Measurements from ENCODE around the gene PRR5L.
A peak's percentile ranks its signal among the peaks of the same experiment; 100 is the strongest.

Gene PRR5L

GRCh38 chr11:36361472-36361871, 65.4 kb downstream of the PRR5L start:
- no peak for DNase-seq

- DNase-seq: no peak
Measured at GRCh38 chr11:36361901-36362391, 65.9 kb downstream of the PRR5L start.

GRCh38 chr11:36362902-36363301, 66.8 kb downstream of the PRR5L start:
- no peak for DNase-seq

- no peak for DNase-seq
Measured at GRCh38 chr11:36363361-36364268, 67.5 kb downstream of the PRR5L start.

- DNase-seq: no peak
Measured at GRCh38 chr11:36364551-36365325, 68.7 kb downstream of the PRR5L start.

DNA sequence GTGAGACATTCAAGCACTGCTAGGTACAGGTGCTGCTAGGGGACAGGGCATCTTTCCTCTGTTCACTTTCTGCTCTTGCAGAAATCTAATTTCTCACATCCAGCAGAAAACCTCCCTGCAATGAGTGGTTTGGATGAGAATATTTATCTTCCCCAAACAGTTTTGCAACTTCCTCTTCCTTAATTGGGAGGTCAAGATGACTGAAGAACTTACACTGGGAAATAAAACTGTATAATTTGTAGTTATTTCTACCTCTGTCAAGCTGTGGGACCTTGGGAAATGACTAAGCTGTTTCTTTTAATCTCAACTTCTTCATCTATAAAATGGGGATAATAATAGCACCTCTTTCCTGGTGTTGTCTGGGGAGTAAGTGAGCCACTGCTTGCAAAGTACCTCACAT, 69.8 kb downstream of the PRR5L start:
- DNase-seq: no peak

DNA sequence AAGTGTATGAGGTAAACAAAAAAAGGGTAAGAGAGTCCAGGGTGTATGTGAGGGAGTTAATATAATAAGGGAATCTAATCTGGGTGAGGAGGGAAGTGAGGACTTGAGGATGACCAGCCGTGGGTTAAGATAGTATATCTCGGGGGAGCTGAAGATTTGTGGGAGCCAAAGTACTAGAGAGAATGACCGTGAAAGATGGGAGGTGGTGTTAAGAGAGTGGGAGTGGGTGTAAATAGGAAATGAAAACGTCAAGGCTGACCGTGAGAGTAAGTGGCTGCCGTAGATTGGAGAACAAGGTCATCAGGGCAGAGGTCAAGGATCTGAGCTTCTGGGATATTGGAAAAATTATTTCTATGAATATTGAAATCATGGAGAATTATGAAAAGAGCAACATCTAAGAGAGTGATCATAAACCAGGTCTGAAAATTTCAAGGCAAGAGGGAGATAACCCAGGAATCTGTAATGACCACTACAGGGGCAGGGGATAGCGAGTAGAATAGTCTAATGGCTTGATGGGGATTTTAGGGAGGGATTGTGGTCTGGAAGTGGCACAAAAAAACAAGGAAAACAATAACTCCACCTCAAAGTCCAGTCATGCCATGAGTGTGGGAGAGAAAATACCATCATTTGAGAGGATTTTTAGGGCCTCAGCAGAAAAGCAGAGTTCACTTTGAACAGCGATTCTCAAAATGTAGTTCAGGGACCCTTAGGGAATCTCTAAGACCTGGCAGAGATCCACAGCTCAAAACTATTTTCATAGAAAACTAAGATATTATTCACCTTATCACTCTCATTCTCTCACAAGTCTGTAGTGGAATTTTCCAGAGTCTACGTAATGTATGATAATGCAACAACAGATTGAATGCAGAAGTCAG, 72.0 kb downstream of the PRR5L start:
- no peak for DNase-seq

GRCh38 chr11:36371181-36371580, 75.1 kb downstream of the PRR5L start:
- DNase-seq: no peak

GRCh38 chr11:36371590-36371989, 75.5 kb downstream of the PRR5L start:
- no peak for DNase-seq

DNA sequence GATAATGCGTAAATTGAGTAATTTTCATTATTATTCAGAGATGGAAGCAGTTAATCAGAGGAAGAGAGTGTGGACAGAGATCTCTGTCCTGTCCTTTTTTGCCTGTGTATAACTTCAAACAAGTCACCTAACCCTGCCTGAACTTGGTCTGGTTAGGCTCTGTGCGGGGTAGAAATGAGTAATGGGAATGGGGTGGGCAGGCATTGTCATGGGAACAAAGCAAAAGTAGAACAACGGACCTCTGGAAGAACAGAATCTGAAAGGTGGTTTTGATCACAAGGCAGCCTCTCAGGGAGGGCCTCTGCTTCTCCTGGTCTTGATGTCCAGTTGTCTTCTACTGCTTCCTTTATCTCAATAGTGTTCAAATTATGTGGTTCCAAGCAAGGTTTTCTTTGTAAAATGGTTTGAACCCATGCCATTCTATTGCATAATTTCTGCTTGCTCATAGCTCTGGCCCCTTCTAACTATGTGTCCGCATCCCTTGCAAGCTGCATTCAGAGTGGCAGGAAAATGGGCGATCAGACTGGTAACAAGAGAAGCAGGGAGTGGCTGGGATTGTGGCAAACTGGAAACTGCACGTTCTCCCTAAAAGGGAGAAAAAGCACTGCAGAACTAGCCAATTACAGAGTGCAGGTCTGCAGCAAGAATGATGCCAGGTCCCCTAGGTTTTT, 76.1 kb downstream of the PRR5L start:
- no peak for DNase-seq

DNA sequence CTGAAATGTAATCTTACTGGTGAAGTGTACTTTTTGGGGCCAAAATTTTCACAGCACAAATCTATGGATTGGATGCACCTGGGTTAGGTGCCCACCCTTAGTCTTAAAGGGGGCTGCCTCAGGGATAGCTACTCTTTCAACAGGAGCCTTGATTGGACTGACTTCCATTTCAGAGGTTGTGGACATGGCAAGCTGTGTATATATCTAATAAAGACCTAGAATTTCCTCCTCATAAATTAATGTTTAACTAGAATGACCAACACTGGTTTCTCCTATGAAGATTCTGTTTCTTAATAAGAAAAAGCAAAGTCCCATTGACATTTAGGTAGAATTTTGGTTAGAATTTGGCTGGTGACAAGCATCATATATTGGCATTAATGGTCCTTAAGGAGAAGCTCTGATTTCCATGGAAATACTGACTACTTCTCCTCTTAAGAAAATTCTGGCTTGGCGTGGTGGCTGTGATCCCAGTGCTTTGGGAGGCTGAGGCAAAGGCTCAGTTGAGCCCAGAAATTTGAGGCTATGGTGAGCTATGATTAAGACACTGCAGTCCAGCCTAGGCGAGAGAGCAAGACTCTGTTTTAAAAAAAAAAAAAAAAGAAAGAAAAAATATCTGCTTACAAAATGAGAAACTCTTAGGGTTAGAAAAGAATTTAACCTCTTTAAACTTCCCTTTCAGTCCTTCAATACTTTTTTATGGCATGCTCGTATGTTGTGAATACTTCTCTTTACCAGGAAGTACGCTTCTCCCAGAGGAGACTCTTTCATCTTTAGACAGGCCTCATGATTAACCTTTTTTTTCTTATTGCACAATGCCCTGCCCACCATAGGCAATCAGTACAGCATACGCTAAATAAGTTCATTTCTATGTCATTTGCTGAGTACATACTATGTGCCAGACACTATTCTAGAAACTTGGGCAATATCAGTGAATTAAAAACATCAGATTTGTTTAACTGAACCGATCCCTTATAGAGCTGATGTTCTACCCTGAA, 77.2 kb downstream of the PRR5L start:
- no peak for DNase-seq

DNA sequence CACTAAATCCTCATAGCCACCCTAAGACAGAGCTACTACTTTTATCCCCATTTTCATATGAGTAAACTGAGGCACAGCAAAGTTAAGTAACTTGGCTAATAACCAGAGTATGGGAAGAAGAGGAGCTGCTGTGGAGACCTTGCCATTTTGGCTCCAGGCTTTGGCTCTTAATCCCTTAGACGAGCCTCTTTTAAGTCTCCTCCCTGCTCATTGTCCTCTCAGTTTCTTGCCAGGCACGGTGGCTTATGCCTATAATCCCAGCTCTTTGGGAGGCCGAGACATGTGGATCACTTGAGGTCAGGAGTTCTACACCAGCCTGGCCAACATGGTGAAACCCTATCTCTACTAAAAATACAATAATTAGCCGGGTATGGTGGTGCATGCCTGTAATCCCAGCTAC, 78.6 kb downstream of the PRR5L start:
- DNase-seq: no peak

GRCh38 chr11:36375353-36376008, 79.4 kb downstream of the PRR5L start:
- no peak for DNase-seq

GRCh38 chr11:36376009-36376887, 80.2 kb downstream of the PRR5L start:
- DNase-seq: no peak

- DNase-seq: peak in 1 of 2 donors; percentile 48
Measured at GRCh38 chr11:36376888-36377758, 81.0 kb downstream of the PRR5L start.

DNA sequence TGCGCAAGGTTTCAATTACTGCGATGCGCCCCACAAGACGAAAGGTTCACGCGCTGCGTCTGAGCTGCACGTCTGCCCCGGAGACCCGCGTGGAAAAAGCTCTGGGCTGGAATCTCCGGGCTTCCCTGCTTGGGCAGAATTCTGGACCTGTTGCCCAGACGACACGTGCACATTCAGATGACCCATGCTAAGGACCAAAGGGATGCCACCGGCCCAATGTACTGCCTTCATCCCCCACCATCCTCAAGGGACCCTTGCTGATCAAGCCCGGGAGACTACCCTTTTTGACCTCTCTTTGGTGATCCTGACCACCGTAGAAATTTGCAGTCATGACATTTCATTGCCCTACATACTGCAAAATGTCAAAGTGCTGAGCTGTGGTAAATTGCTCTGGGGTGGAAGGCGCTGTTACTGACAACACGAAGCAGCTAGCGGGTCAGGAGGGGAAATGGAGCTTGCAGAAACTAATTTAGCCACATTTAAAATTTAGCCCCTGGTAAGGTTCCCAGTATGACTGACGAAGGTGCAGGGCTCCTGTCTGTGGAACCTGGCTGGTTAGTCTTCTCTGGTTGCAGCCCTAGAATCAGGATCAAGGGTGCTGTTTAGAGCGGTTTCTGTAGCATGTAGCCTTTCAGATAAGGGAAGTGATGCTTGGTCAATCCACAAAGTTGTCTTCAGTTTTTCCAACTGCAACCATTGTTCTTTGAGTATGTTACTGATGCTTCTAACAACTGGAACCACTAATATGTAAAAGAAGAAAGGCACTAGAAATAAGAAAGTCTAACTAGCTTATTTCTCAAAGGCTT, 81.9 kb downstream of the PRR5L start:
- peak in 1 of 2 donors; percentile 47 for DNase-seq

DNA sequence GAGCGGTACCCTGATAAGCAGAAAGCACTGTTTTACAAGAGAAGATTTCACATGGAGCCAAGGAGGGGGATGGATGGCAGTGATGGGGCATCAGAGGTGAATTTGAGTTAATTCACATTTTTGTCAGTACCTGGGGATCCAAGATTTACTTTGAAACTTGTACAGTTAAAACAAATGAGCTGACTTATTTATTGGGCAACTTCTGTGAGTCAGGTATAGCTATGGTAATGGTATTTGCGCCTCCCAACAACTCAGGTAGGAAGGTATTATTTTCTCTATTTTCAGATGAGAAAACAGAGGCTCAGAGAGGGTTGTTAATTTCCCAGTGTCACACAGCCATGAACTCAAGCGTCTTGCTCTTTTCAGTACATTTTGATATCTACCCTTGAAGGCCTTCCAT, 83.6 kb downstream of the PRR5L start:
- no peak for DNase-seq

Measured in hippocampal formation (tissue), 2 donors.